Karpas-422 (cell line): ENCODE results near the gene ZNF827. TPM values are rescaled to one million over a fixed set of nuclear protein-coding genes. Genes with fewer than 3 reads are reported as not detected.

Experiments used
- DNase-seq: peaks from one replicate; pipeline ENCODE4 v3.0.0-alpha.2; 2015
- H2AFZ ChIP-seq: fragments of 200-600 bp; sonication (generic); 2 replicates; pipeline ENCODE4 v1.6.1; 2014; ENCODE audit warnings: antibody characterized with exemption, low read length, mixed read lengths
- H3K27ac ChIP-seq: fragments of 200-600 bp; sonication (generic); 2 replicates; pipeline ENCODE4 v1.5.1; 2014; ENCODE audit warnings: mild to moderate bottlenecking, low read length, moderate library complexity
- H3K27me3 ChIP-seq: fragments of 200-600 bp; sonication (generic); 2 replicates; pipeline ENCODE4 v1.6.1; 2014; ENCODE audit warnings: low read length, mixed read lengths
- H3K36me3 ChIP-seq: fragments of 200-600 bp; sonication (generic); 2 replicates; pipeline ENCODE4 v1.6.1; 2014; ENCODE audit warnings: low read length, mixed read lengths; ENCODE audit not compliant: insufficient read depth
- H3K4me1 ChIP-seq: fragments of 200-600 bp; sonication (generic); 2 replicates; pipeline ENCODE4 v1.6.1; 2014; ENCODE audit warnings: mild to moderate bottlenecking, low read length, mixed read lengths
- H3K4me2 ChIP-seq: fragments of 200-600 bp; sonication (generic); 2 replicates; pipeline ENCODE4 v1.6.1; 2014; ENCODE audit warnings: low read length, low read depth, mild to moderate bottlenecking; ENCODE audit not compliant: poor library complexity, severe bottlenecking
- H3K4me3 ChIP-seq: fragments of 200-600 bp; sonication (generic); 2 replicates; pipeline ENCODE4 v1.5.1; 2014; ENCODE audit warnings: mild to moderate bottlenecking, antibody characterized with exemption, low read length, mixed read lengths
- H3K79me2 ChIP-seq: fragments of 200-600 bp; sonication (generic); 2 replicates; pipeline ENCODE4 v1.6.1; 2014; ENCODE audit warnings: mild to moderate bottlenecking, low read length, mixed read lengths
- H3K9ac ChIP-seq: fragments of 200-600 bp; sonication (generic); 2 replicates; pipeline ENCODE4 v1.6.0; 2014; ENCODE audit warnings: low read length
- H3K9me2 ChIP-seq: fragments of 200-600 bp; sonication (generic), shearing (Covaris generic); replicated peaks from 2 replicates; pipeline ENCODE4 v1.6.0; 2014; ENCODE audit warnings: mild to moderate bottlenecking, low read length, moderate library complexity; ENCODE audit not compliant: insufficient read depth
- H3K9me3 ChIP-seq: fragments of 300-700, 200-600 bp; sonication (generic); 2 replicates; pipeline ENCODE4 v1.6.1; 2014; ENCODE audit warnings: low read length, mixed read lengths
- H4K20me1 ChIP-seq: fragments of 200-600 bp; sonication (generic); 2 replicates; pipeline ENCODE4 v1.6.1; 2014; ENCODE audit warnings: mild to moderate bottlenecking, antibody characterized with exemption, low read length, low read depth; ENCODE audit not compliant: insufficient read depth
- total RNA-seq: library from RNA; depleted of rRNA; stranded (reverse); fragments of >200 nt; shearing (Covaris generic); gene quantifications from 2 replicates; pipeline ENCODE4 v1.2.3, GENCODE V29; 2014; ENCODE audit warnings: low replicate concordance

ZNF827 gene
- total RNA-seq, 1 experiment from 2014 or later = 70.4 TPM

GRCh38 chr4:145936997-145937901 lies 1.4 kb downstream of the ZNF827 start:
- no peaks in the 10 kb centered on the region for H3K27me3 ChIP-seq
- peaks cover 9% of the 10 kb centered on the region; the same call in 1 of the 2 replicates for H3K36me3 ChIP-seq
- H3K4me3 ChIP-seq = peak overlapping the region; percentile 90
- H3K27ac ChIP-seq = peak overlapping the region; percentile 93
- no peaks in the 10 kb centered on the region for H3K9me3 ChIP-seq
- peaks cover 55% of the 10 kb centered on the region for H3K4me1 ChIP-seq
- H3K9ac ChIP-seq = peak overlapping the region; percentile 95
- no peaks in the 10 kb centered on the region for H3K9me2 ChIP-seq
- H3K79me2 ChIP-seq = peaks cover 56% of the 10 kb centered on the region
- peak; percentile 84 for DNase-seq
- peak overlapping the region; percentile 88 for H3K4me2 ChIP-seq
- no peak overlapping the region for H2AFZ ChIP-seq
- H4K20me1 ChIP-seq = no peaks in the 10 kb centered on the region

- H3K4me3 ChIP-seq = peak overlapping the region; percentile 90
- H3K9ac ChIP-seq = peak overlapping the region; percentile 95
- no peaks in the 10 kb centered on the region for H4K20me1 ChIP-seq
- no peaks in the 10 kb centered on the region for H3K9me3 ChIP-seq
- peaks cover 9% of the 10 kb centered on the region; the same call in 1 of the 2 replicates for H3K36me3 ChIP-seq
- H3K27me3 ChIP-seq = no peaks in the 10 kb centered on the region
- peak overlapping the region; percentile 83 for H3K4me2 ChIP-seq
- H3K79me2 ChIP-seq = peaks cover 65% of the 10 kb centered on the region
- H3K27ac ChIP-seq = peak overlapping the region; percentile 93
- H2AFZ ChIP-seq = no peak overlapping the region
- H3K4me1 ChIP-seq = peaks cover 63% of the 10 kb centered on the region
- peak; percentile 95 for DNase-seq
- no peaks in the 10 kb centered on the region for H3K9me2 ChIP-seq
Observed at GRCh38 chr4:145936142-145936996, 2.3 kb downstream of the ZNF827 start.

- Histone ChIP-seq H3K9me3 (no peaks in the 10 kb centered on the region), H3K36me3 (peaks cover 9% of the 10 kb centered on the region; the same call in 1 of the 2 replicates), H3K4me1 (peaks cover 72% of the 10 kb centered on the region), H2AFZ (no peak overlapping the region), H3K9me2 (no peaks in the 10 kb centered on the region), H3K4me2 (peak overlapping the region; percentile 83), H3K9ac (peak overlapping the region; percentile 95), H3K27me3 (no peaks in the 10 kb centered on the region), H3K27ac (peak overlapping the region; percentile 93), H4K20me1 (no peaks in the 10 kb centered on the region), H3K79me2 (peaks cover 74% of the 10 kb centered on the region), H3K4me3 (peak overlapping the region; percentile 90)
- peak; percentile 94 for DNase-seq
Observed at GRCh38 chr4:145935253-145936141, 3.1 kb downstream of the ZNF827 start.

GRCh38 chr4:145934434-145935047 lies 4.1 kb downstream of the ZNF827 start:
- peak; percentile 86 for DNase-seq
- Histone ChIP-seq H3K79me2 (peaks cover 83% of the 10 kb centered on the region), H2AFZ (no peak overlapping the region), H3K9me2 (no peaks in the 10 kb centered on the region), H4K20me1 (no peaks in the 10 kb centered on the region), H3K4me2 (peak overlapping the region; percentile 83), H3K27me3 (no peaks in the 10 kb centered on the region), H3K27ac (peak overlapping the region; percentile 93), H3K36me3 (peaks cover 9% of the 10 kb centered on the region; the same call in 1 of the 2 replicates), H3K9me3 (no peaks in the 10 kb centered on the region), H3K4me3 (peak overlapping the region; percentile 90), H3K4me1 (peaks cover 73% of the 10 kb centered on the region), H3K9ac (peak overlapping the region; percentile 95)

- Histone ChIP-seq H3K4me2 (peak overlapping the region; percentile 83), H4K20me1 (no peaks in the 10 kb centered on the region), H3K4me3 (peak overlapping the region; percentile 41; the same call in 1 of the 2 replicates), H3K9ac (peak overlapping the region; percentile 95), H3K4me1 (peaks cover 79% of the 10 kb centered on the region), H2AFZ (no peak overlapping the region), H3K9me3 (no peaks in the 10 kb centered on the region), H3K79me2 (peaks cover 96% of the 10 kb centered on the region), H3K9me2 (no peaks in the 10 kb centered on the region), H3K27me3 (no peaks in the 10 kb centered on the region), H3K27ac (peak overlapping the region; percentile 93), H3K36me3 (peaks cover 14% of the 10 kb centered on the region; the same call in 1 of the 2 replicates)
- no peak for DNase-seq
Observed at GRCh38 chr4:145933134-145933533, 5.5 kb downstream of the ZNF827 start.

GRCh38 chr4:145931403-145931802 lies 7.2 kb downstream of the ZNF827 start:
- Histone ChIP-seq H3K79me2 (peaks cover 100% of the 10 kb centered on the region), H2AFZ (no peak overlapping the region), H3K36me3 (peaks cover 19% of the 10 kb centered on the region; the same call in 1 of the 2 replicates), H3K4me2 (peak overlapping the region; percentile 83), H3K9me2 (no peaks in the 10 kb centered on the region), H3K4me3 (peak overlapping the region; percentile 41), H4K20me1 (no peaks in the 10 kb centered on the region), H3K27me3 (no peaks in the 10 kb centered on the region), H3K4me1 (peaks cover 88% of the 10 kb centered on the region), H3K27ac (peak overlapping the region; percentile 93), H3K9ac (peak overlapping the region; percentile 47), H3K9me3 (no peaks in the 10 kb centered on the region)
- DNase-seq = no peak

GRCh38 chr4:145930592-145930991 lies 8.0 kb downstream of the ZNF827 start:
- Histone ChIP-seq H3K9me2 (no peaks in the 10 kb centered on the region), H3K79me2 (peaks cover 100% of the 10 kb centered on the region), H3K4me3 (peak overlapping the region; percentile 41), H3K27me3 (no peaks in the 10 kb centered on the region), H2AFZ (no peak overlapping the region), H3K4me1 (peaks cover 83% of the 10 kb centered on the region), H3K27ac (peak overlapping the region; percentile 93), H4K20me1 (no peaks in the 10 kb centered on the region), H3K9ac (peak overlapping the region; percentile 47), H3K36me3 (peaks cover 20% of the 10 kb centered on the region), H3K4me2 (peak overlapping the region; percentile 83), H3K9me3 (peaks cover under 1% of the 10 kb centered on the region; the same call in 1 of the 2 replicates)
- peak; percentile 73 for DNase-seq
